ENCODE measurements around the gene JPT1.
"Not testable (repeated sequence)": the region's sequence is repeated elsewhere in the genome, so short reads cannot be mapped to it uniquely, and the experiment has no call there.

The JPT1 gene

DNA sequence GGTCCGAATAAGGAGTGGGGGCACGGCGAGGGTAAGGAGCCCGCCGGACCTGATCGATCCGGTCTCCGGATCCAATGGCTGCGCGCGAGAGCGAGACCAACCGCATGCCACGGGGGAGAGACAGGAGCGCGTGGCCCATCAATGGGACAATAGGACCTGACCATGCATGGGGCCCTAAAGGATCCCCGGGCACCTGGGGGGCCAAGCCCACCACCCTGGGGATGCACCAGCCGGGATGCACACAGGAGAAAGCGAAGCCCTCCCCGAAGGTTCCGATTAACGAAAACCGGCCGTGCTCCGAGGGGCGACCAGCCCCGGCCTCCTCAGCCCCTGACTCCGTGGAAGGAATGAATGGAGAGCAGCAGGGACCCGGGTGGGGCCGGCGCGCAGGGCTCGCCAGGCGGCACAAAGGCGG, 525 bp downstream of the JPT1 start:
- no peak for DNase-seq

GRCh38 chr17:75152922-75153779, 1.2 kb downstream of the JPT1 start:
- DNase-seq, result no peak

DNA sequence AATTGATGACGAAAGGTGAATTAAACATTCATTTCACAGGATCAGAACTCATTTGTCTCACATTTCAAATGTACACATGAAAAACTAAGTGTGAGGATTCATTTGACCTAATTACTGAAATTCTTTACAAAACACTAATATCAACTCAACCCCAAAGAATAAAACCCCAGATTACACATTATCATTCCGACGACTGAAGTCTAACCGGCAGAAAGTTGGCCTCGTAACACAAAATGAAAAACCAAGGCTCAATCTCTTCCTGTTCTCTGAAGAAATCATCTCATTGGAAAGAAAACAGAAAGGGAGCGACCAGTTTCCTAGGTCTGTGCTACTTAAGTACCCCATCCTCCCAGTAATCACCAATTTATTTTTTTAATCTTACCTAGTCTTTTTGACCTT, 1.8 kb downstream of the JPT1 start:
- DNase-seq, result no peak

DNA sequence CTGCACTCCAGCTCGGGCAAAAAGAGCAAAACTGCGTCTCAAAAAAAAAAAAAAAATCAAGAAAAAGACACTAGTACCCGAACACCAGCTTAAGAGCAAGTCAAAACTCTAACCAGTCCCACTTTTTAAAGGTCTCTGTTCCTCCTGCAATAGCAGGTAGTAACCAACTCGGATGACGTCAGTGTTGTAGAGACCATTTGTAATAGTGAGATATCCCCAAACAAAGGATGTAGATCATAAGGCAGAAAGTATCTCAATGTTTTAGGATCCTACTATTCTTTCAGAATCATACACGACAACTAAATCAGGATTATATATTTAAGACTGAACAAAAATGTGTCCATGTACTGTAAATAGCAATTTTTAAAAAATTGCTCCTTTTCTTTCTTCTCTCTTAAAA, 2.4 kb downstream of the JPT1 start:
- DNase-seq, result no peak

DNA sequence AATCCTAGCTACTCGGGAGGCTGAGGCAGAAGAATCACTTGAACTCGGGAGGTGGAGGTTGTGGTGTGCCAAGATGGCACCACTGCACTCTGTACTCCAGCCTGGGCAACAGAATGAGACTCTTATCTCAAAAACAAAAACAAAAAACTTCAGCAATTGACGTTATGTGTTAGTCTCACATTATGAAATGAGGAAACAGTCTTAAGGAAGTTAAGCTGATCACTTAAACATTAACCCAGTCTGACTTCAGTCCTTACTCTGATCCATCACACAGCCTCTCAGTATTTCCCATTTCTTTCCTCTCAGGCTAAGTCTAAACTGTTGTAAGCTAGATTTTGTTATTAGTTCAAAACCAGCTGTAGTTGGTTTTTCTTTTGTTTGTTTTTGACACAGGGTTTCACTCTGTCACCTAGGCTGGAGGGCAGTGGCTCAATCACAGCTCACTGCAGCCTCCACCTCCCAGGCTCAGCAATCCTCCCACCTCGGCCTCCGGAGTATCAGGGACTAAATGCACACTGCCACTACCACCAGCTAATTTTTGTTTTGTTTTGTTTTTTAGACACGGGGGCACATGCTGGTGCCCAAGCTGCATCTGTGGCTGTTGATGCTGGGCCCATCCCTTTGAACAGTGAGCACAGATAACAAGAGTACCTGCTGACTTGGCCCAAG, 6.3 kb downstream of the JPT1 start:
- DNase-seq, result no peak

- DNase-seq, result no peak
Measured at GRCh38 chr17:75146592-75146991, 7.7 kb downstream of the JPT1 start.

- DNase-seq, result no peak
Measured at GRCh38 chr17:75144816-75145512, 9.3 kb downstream of the JPT1 start.

DNA sequence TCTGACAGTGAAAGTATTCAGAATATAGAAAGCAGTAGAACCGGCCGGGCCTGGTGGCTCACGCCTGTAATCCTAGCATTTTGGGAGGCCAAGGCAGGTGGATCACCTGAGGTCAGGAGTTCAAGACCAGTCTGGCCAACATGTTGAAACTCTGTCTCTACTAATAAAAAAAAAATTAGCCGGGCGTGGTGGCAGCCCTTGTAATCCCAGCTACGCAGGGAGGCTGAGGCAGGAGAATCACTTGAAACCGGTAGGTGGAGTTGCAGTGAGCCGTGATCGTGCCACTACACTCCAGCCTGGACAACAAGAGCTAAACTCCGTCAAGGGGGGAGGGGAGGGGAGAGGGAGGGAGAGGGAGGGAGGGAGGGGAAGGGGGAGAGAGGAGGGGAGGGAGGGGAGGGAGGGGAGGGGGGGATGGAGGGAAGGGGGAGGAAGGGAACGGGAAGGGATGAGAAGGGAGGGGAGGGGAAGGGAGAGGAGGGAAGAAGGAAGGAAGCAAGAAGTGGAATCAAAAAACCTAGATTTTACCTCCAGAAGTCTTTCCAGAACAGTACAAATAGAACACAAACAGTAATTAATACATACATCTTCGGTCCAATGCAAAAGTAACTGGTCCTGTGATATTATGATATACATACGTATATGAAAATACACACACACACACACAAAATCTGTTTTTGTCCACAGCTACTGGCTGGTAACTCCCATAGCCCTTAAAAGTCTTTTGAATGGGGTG, 11.9 kb downstream of the JPT1 start:
- no peak for DNase-seq

DNA sequence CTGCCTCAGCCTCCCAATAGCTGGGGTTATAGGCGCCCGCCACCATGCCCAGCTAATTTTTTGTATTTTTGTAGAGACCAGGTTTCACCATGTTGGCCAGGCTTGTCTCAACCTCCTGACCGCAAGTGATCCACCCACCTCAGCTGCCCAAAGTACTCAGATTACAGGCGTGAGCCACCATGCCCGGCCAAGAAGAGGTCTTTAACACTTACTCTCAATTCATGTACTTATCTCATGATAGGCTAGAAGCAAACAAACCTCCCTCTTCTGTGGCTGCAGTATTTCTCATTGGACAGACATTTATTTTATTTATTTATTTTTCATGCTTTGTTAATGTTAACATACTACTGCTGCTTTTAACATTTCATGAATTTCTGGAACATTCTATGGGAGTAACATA, 15.8 kb downstream of the JPT1 start:
- no peak for DNase-seq

DNA sequence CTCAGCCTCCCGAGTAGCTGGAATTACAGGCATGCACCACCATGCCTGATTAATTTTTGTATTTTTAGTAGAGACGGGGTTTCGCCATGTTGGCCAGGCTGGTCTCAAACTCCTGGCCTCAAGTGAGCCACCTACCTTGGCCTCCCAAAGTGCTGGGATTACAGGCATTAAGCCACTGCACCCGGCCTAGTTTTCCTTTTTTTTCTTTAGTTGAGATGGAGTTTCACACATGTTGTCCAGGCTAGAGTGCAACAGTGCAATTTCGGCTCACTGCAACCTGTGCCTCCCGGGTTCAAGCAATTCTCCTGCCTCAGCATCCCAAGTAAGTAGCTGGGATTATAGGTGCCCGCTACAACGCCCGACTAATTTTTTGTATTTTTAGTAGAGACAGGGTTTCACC, 16.6 kb downstream of the JPT1 start:
- not testable (repeated sequence) for DNase-seq

GRCh38 chr17:75135946-75136345, 18.4 kb downstream of the JPT1 start:
- DNase-seq, result no peak

- DNase-seq, result no peak
Measured at GRCh38 chr17:75135452-75135851, 18.9 kb downstream of the JPT1 start.

- not testable (repeated sequence) for DNase-seq
Measured at GRCh38 chr17:75133607-75134347, 20.5 kb downstream of the JPT1 start.

DNA sequence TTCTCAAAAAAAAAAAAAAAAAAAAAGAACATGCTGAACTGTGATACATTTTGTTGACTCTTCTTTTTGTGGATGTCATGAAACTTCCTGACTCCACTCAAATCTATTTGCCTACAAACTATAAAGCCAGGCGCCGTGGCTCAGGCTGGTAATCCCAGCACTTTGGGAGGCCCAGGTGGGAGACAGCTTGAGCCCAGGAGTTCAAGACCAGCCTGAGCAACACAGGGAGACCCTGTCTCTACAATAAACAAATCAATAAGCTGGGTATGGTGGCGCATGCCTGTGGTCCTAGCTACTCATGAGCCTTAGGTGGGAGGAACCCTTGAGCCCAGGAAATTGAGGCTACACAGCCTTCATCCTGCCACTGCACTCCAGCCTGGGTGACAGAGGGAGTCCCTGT, 21.3 kb downstream of the JPT1 start:
- no peak for DNase-seq

GRCh38 chr17:75132018-75133000, 22.0 kb downstream of the JPT1 start:
- not testable (repeated sequence) for DNase-seq

GRCh38 chr17:75131278-75132017, 22.9 kb downstream of the JPT1 start, which contains the start of gene NT5C:
TSS of gene NT5C (minus strand) at chr17:75131742. CDS start at chr17:75131707, 35 bp downstream.
- DNase-seq, result no peak

- no peak for DNase-seq
Measured at GRCh38 chr17:75130632-75131277, 23.6 kb downstream of the JPT1 start.

DNA sequence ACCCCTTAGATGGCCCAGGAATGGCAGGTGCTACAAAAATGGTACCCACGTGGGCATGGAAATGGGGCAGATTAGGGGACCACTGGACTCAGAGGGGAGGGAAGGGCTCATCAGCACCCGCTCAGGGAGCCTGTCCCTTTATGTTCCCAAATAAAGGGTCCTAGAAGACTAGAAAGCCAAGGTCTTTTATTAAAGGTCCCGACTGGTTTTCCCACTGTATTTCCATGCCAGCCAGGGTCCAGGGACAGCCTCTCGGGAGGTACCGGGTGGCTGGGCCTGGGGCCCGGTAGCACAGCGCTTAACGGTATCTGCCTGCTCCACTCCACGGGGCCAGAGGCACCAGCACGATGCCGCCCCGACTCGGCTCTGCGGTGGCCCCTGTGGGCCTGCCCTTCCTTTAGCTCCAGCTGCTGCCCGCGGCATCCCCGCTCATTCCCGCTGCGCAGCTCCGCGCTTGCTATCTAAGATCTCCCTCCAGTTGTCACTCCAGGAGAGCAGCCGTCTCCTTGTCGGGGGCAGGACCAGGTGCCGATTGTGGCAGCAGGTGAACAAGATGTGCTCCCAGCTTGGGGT, 24.2 kb downstream of the JPT1 start:
- DNase-seq, result no peak

GRCh38 chr17:75129576-75129975, 24.7 kb downstream of the JPT1 start:
- no peak for DNase-seq
